Tibial nerve (tissue), 4 donors: ENCODE results near the gene MFRP. TPM values are rescaled to one million over a fixed set of nuclear protein-coding genes. Genes with fewer than 3 reads are reported as not detected.
A peak's percentile ranks its signal among the peaks of the same experiment; 100 is the strongest.

Experiments
- DNase-seq, 2 donors: peaks; one replicate each; pipeline ENCODE4 v3.0.0-alpha.2; 2019; ENCODE audit warnings: low spot score in 2 of 2
- H3K27ac ChIP-seq, 4 donors: fragments of 200-600 bp; sonication (generic) in 3 of 4; one replicate each; pipeline ENCODE4 v1.5.1; 2017 to 2019; ENCODE audit warnings: mild to moderate bottlenecking in 1 of 4
- H3K27me3 ChIP-seq, 2 donors: fragments of 200-600 bp; sonication (generic) in 1 of 2; one replicate each; pipeline versions ENCODE4 v1.5.1 to v1.6.0; 2017 to 2019
- H3K36me3 ChIP-seq, 3 donors: fragments of 200-600 bp; sonication (generic); one replicate each; pipeline ENCODE4 v1.5.1; 2018 to 2019
- H3K4me1 ChIP-seq, 4 donors: fragments of 200-600 bp; sonication (generic) in 3 of 4; one replicate each; pipeline ENCODE4 v1.5.1; 2017 to 2019
- H3K4me3 ChIP-seq, 4 donors: fragments of 200-600 bp; sonication (generic) in 3 of 4; one replicate each; pipeline ENCODE4 v1.5.1; 2017 to 2019; ENCODE audit warnings: mild to moderate bottlenecking in 1 of 4, moderate library complexity in 1 of 4
- H3K9me3 ChIP-seq, 4 donors: fragments of 200-600 bp; sonication (generic) in 3 of 4; one replicate each; pipeline ENCODE4 v1.5.1; 2017 to 2019
- CTCF ChIP-seq, 5 experiments: fragments of 200-600 bp in 3 of 5; fragments of 450-650 bp in 2 of 5; sonication (generic) in 3 of 5; IDR thresholded peaks; one replicate each; pipeline ENCODE4 v1.5.1; 2016 to 2019; ENCODE audit warnings: antibody characterized with exemption in 5 of 5, mild to moderate bottlenecking in 3 of 5, moderate library complexity in 2 of 5
- EP300 ChIP-seq, 2 donors: sonication (generic); formaldehyde crosslinking; IDR thresholded peaks; one replicate each; pipeline ENCODE4 v1.6.1; 2017; ENCODE audit warnings: antibody characterized with exemption in 2 of 2, mild to moderate bottlenecking in 1 of 2
- POLR2A ChIP-seq, 2 donors: fragments of 450-650 bp; IDR thresholded peaks; one replicate each; pipeline ENCODE4 v1.6.1; 2017; ENCODE audit warnings: antibody characterized with exemption in 2 of 2, mild to moderate bottlenecking in 2 of 2, moderate library complexity in 2 of 2
- WGBS, 2 donors: methylation state at CpG; one replicate each; pipeline ENCODE4 v1.1.5; 2018; 5-methylcytosine and 5-hydroxymethylcytosine counted together
- total RNA-seq, 4 donors: library from RNA; depleted of rRNA; stranded (reverse); fragments of >200 nt; gene quantifications; one replicate each; pipeline ENCODE4 v1.1.0, GENCODE V29; 2016

The MFRP gene
- total RNA-seq, 4 donors from 2014 or later: 0.44 TPM; not detected in 3

DNA sequence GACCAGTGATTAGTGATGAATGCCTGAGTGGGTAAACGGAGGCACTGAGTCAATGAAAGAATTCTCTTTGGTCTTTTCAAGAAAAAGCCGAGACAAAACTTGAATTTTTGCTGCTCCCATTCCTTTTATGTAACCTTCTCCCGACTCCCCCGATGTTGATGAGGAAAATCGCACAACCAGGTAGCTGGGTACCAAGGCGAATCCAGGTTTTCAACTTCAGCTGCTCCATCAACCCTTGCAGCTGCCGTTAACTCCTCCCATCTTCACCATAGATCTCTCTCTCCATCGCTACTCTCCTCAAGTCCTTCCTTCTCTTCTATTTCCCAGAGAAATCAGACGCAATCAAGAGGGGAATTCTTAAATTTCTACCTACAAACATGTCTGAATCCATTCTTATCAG, 35.6 kb upstream of the MFRP start:
- no peaks in the 10 kb centered on the region for H3K27me3 ChIP-seq
- TF ChIP-seq POLR2A (IDR thresholded peaks at IDR 0.05) (no peak), EP300 (IDR thresholded peaks at IDR 0.05) (no peak), CTCF (IDR thresholded peaks at IDR 0.05) (no peak)
- no peak for DNase-seq
- peak overlapping the region; percentile 35 to 61 (median 48) for H3K4me3 ChIP-seq
- H3K9me3 ChIP-seq: no peaks in the 10 kb centered on the region
- WGBS, 2 donors: 7 to 8% methylated on average over 9 of the region's 9 CpGs
- peak overlapping the region; percentile 10 to 91 (median 38) for H3K27ac ChIP-seq
- H3K4me1 ChIP-seq: peaks cover 0 to 28% (median 3%) of the 10 kb centered on the region in 4 donors
- no peaks in the 10 kb centered on the region for H3K36me3 ChIP-seq

GRCh38 chr11:119381181-119381988, 34.9 kb upstream of the MFRP start, which contains the start of gene USP2:
USP2 (minus strand) TSS chr11:119381690; CDS start chr11:119373480, 8,210 bp downstream.
- 1% methylated on average over 26 to 31 of the region's 54 CpGs for WGBS, 2 donors

DNA sequence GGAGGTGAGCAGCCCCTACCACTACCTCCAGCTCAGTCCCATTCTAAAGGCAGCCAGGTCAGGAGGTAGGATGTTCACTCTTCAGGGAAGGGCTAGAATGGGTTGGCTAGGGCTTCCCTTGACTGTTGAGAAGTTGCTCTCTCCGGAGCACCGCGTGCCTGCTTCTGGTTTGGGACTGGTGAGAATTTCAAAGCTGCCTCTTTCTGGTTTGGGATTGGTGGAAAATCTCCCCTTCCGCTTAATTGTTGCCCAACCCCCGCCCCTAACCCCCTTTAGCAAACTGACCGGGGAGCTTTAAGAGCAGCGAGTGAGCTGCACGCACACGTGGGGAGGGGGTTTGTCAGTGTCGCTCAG, 34.3 kb upstream of the MFRP start:
- TF ChIP-seq EP300 (IDR thresholded peaks at IDR 0.05) (no peak), POLR2A (IDR thresholded peaks at IDR 0.05) (no peak), CTCF (IDR thresholded peaks at IDR 0.05) (no peak)
- H3K9me3 ChIP-seq: no peaks in the 10 kb centered on the region
- H3K27ac ChIP-seq: peak overlapping the region; percentile 54 to 91 (median 76)
- H3K4me1 ChIP-seq: peaks cover 0 to 41% (median 12%) of the 10 kb centered on the region in 4 donors
- peak overlapping the region; percentile 35 to 61 (median 48) for H3K4me3 ChIP-seq
- no peaks in the 10 kb centered on the region for H3K27me3 ChIP-seq
- 4 to 15% methylated on average over 9 to 10 of the region's 10 CpGs for WGBS, 2 donors
- H3K36me3 ChIP-seq: no peaks in the 10 kb centered on the region
- peak in 1 of 2 donors; percentile 4 for DNase-seq

More at GRCh38 chr11:119381181-119381988, 34.9 kb upstream of the MFRP start, which contains the start of gene USP2:
- H3K27ac ChIP-seq: peak within 1 kb of the TSS; percentile 54 to 91 (median 76)
- no peaks in the 10 kb centered on the region for H3K27me3 ChIP-seq
- H3K4me1 ChIP-seq: peaks cover 0 to 35% (median 8%) of the 10 kb centered on the region in 4 donors
- H3K9me3 ChIP-seq: no peaks in the 10 kb centered on the region
- H3K4me3 ChIP-seq: peak within 1 kb of the TSS; percentile 35 to 61 (median 48)
- H3K36me3 ChIP-seq: no peaks in the 10 kb centered on the region
- DNase-seq: peak; percentile 94 to 95
- peak; percentile 77 to 99 (median 98) for TF ChIP-seq CTCF (IDR thresholded peaks at IDR 0.05)
- peak; percentile 57 to 88 for TF ChIP-seq POLR2A (IDR thresholded peaks at IDR 0.05)
- TF ChIP-seq EP300 (IDR thresholded peaks at IDR 0.05): peak; percentile 95 to 99

GRCh38 chr11:119380160-119380826, 33.8 kb upstream of the MFRP start:
- Histone ChIP-seq H3K36me3 (no peaks in the 10 kb centered on the region), H3K4me3 (peak overlapping the region in 2 of 4 donors; percentile 35 to 61), H3K9me3 (no peaks in the 10 kb centered on the region), H3K27me3 (no peaks in the 10 kb centered on the region), H3K4me1 (peaks cover 0 to 46% (median 14%) of the 10 kb centered on the region in 4 donors), H3K27ac (peak overlapping the region in 3 of 4 donors; percentile 71 to 91 (median 82))
- 73 to 79% methylated on average over 9 to 13 of the region's 13 CpGs for WGBS, 2 donors
- TF ChIP-seq EP300 (IDR thresholded peaks at IDR 0.05) (no peak), CTCF (IDR thresholded peaks at IDR 0.05) (no peak), POLR2A (IDR thresholded peaks at IDR 0.05) (no peak)
- peak in 1 of 2 donors; percentile 5 for DNase-seq
